B cell (primary cell): Measurements from ENCODE around the gene NEDD1. TPM values are rescaled to one million over a fixed set of nuclear protein-coding genes. Genes with fewer than 3 reads are reported as not detected.

Experiments used
- ATAC-seq: fragments of 200-7000 bp; cut with Tn5 transposase; one replicate; pipeline ENCODE4 v1.10.0; 2021; ENCODE audit warnings: low read depth, mild to moderate bottlenecking, moderate number of reproducible peaks, moderate library complexity
- CTCF ChIA-PET: fragments of 350-600 bp; sonication (Branson Sonifier 250); formaldehyde crosslinking; loops from one replicate; lab custom pipeline; 2021; ENCODE audit warnings: antibody characterized with exemption, inconsistent platforms; lab: Charles Lee
- POLR2A ChIA-PET: fragments of 350-600 bp; sonication (Branson Sonifier 250); formaldehyde crosslinking; loops from one replicate; lab custom pipeline; 2021; ENCODE audit warnings: antibody characterized with exemption; lab: Charles Lee
- DNase-seq: peaks from one replicate; pipeline ENCODE4 v3.0.0; 2013
- H2AFZ ChIP-seq: 2 replicates; pipeline ENCODE4 v1.6.1; 2012; ENCODE audit warnings: mild to moderate bottlenecking, low read depth, low read length; ENCODE audit not compliant: insufficient read depth, poor library complexity, severe bottlenecking
- H3K27ac ChIP-seq, 2 donors: 1 replicate in 1 of 2; 2 replicates in 1 of 2; pipeline ENCODE4 v1.5.1; 2012 to 2013; ENCODE audit warnings: low read length in 2 of 2, mild to moderate bottlenecking in 2 of 2, moderate library complexity in 1 of 2
- H3K27me3 ChIP-seq, 4 experiments: fragments of 200-600 bp in 1 of 4; sonication (generic) in 1 of 4; replicated peaks in 1 of 4; 1 replicate in 2 of 4; 2 replicates in 2 of 4; pipeline versions ENCODE4 v1.6.1 to v1.7.0; 2013 to 2016; ENCODE audit warnings: low read length in 3 of 4, mild to moderate bottlenecking in 2 of 4, mixed read lengths in 1 of 4, moderate library complexity in 1 of 4; ENCODE audit not compliant: insufficient read depth in 4 of 4, control insufficient read depth in 3 of 4; ENCODE audit errors: control extremely low read depth in 1 of 4
- H3K36me3 ChIP-seq, 2 experiments: replicated peaks in 1 of 2; 1 replicate in 1 of 2; 2 replicates in 1 of 2; pipeline versions ENCODE4 v1.6.1 to v1.7.1; 2013; ENCODE audit warnings: low read length in 1 of 2; ENCODE audit not compliant: insufficient read depth in 2 of 2, control insufficient read depth in 1 of 2; ENCODE audit errors: control extremely low read depth in 1 of 2, extremely low read depth in 1 of 2
- H3K4me1 ChIP-seq, 2 donors: fragments of 200-600 bp in 1 of 2; sonication (generic) in 1 of 2; 1 replicate in 1 of 2; 2 replicates in 1 of 2; pipeline versions ENCODE4 v1.5.1 to v1.6.1; 2013 to 2017; ENCODE audit warnings: low read length in 2 of 2; ENCODE audit not compliant: control insufficient read depth in 2 of 2, insufficient read depth in 2 of 2
- H3K4me2 ChIP-seq: replicated peaks from 2 replicates; pipeline ENCODE3; 2012; ENCODE audit warnings: mild to moderate bottlenecking, low read depth, low read length; ENCODE audit not compliant: poor library complexity, severe bottlenecking
- H3K4me3 ChIP-seq, 5 experiments: fragments of 200-600 bp in 1 of 5; sonication (generic) in 1 of 5; 1 replicate in 3 of 5; 2 replicates in 2 of 5; pipeline versions ENCODE4 v1.5.1 to v1.7.0; 2011 to 2016; ENCODE audit warnings: low read length in 4 of 5, mild to moderate bottlenecking in 4 of 5, low read depth in 2 of 5, control low read depth in 1 of 5, moderate library complexity in 1 of 5; ENCODE audit not compliant: insufficient read depth in 1 of 5; ENCODE audit errors: control extremely low read depth in 1 of 5, extremely low read depth in 1 of 5
- H3K79me2 ChIP-seq: fragments of 200-600 bp; sonication (generic); one replicate; pipeline ENCODE4 v1.6.0; 2016; ENCODE audit warnings: low read length; ENCODE audit not compliant: control insufficient read depth, insufficient read depth
- H3K9ac ChIP-seq: fragments of 200-600 bp; sonication (generic); 2 replicates; pipeline ENCODE4 v1.6.1; 2017; ENCODE audit warnings: mild to moderate bottlenecking, low read length, moderate library complexity
- H3K9me3 ChIP-seq, 3 donors: one replicate each; pipeline versions ENCODE4 v1.6.1 to v1.7.1; 2013; ENCODE audit warnings: low read length in 2 of 3; ENCODE audit not compliant: control insufficient read depth in 2 of 3, insufficient read depth in 1 of 3; ENCODE audit errors: control extremely low read depth in 1 of 3
- H4K20me1 ChIP-seq: 2 replicates; pipeline ENCODE4 v1.6.0; 2012; ENCODE audit warnings: mild to moderate bottlenecking, low read length; ENCODE audit not compliant: insufficient read depth, control insufficient read depth, poor library complexity, severe bottlenecking
- H3K27ac Mint-ChIP-seq: one replicate; pipeline ENCODE4 v1.8.0; 2021; ENCODE audit warnings: mixed read lengths
- H3K27me3 Mint-ChIP-seq: one replicate; pipeline ENCODE4 v1.8.0; 2021; ENCODE audit warnings: mixed read lengths
- H3K4me1 Mint-ChIP-seq: one replicate; pipeline ENCODE4 v1.8.0; 2021; ENCODE audit warnings: mixed read lengths
- H3K4me3 Mint-ChIP-seq: one replicate; pipeline ENCODE4 v1.8.0; 2021; ENCODE audit warnings: mixed read lengths
- H3K9me3 Mint-ChIP-seq: one replicate; pipeline ENCODE4 v1.8.0; 2022; ENCODE audit warnings: mixed read lengths; ENCODE audit not compliant: insufficient read depth
- CTCF ChIP-seq: fragments of 200-600 bp; IDR thresholded peaks from one replicate; pipeline ENCODE4 v1.8.0; 2022; ENCODE audit warnings: antibody characterized with exemption, mild to moderate bottlenecking
- EZH2 ChIP-seq: IDR thresholded peaks from 2 replicates; pipeline ENCODE4 v1.6.1; 2012; ENCODE audit warnings: borderline replicate concordance, low read depth, mild to moderate bottlenecking, moderate library complexity, low read length; ENCODE audit not compliant: insufficient read depth, poor library complexity, severe bottlenecking
- WGBS: methylation state at CpG from one replicate; pipeline ENCODE4 v1.1.5; 2013; ENCODE audit warnings: missing lambda C conversion rate; ENCODE audit not compliant: insufficient coverage; 5-methylcytosine and 5-hydroxymethylcytosine counted together
- intact Hi-C: fragments of 100-400 bp; cut with micrococcal nuclease; formaldehyde crosslinking; loops from one replicate; pipeline ENCODE4 v1.10.0; 2022
- polyA plus RNA-seq: library from polyadenylated mRNA; depleted of rRNA; stranded (reverse); fragments of >200 nt; gene quantifications from 2 replicates; pipeline ENCODE4 v1.2.3, GENCODE V29; 2012
- total RNA-seq, 2 donors: library from RNA; stranded (reverse); fragments of 120-200 nt in 1 of 2; gene quantifications; 1 replicate in 1 of 2; 2 replicates in 1 of 2; pipeline versions ENCODE4 v1.2.3 to v1.2.4, GENCODE V29; 2013 to 2022

NEDD1 gene
- total and polyA plus RNA-seq, 2 donors (not counting 1 experiment from before 2014, with no cell fraction given), result 7.4 to 20.3 TPM

DNA sequence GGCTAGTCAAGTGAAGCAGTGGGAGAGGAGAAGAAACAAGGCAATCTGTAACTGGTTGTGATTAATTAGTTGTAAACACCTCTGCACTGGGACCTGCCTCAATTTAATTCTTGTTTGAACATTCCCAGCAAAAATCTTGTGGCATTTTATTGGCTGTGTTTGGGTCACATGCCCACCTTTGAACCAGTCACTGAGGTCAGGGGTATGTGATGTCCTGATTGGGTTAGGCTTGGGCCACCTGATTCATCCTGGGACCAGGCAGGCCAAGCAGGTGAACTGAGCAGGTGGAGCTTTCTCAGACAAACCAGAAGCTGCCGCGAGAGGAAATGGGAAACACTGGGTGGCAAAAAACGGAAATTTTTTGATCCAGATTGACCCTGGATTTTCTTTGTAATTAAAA, 72.5 kb downstream of the NEDD1 start:
- Mint-ChIP-seq H3K4me1 (no peaks in the 10 kb centered on the region), H3K9me3 (no peaks in the 10 kb centered on the region), H3K27me3 (peaks cover 7% of the 10 kb centered on the region), H3K4me3 (no peak overlapping the region), H3K27ac (no peak overlapping the region)
- H3K4me1 ChIP-seq, result no peaks in the 10 kb centered on the region
- DNase-seq, result no peak
- H3K36me3 ChIP-seq, result no peaks in the 10 kb centered on the region
- POLR2A ChIA-PET, result no interaction called here
- ATAC-seq, result no peak
- H2AFZ ChIP-seq, result no peak overlapping the region
- H3K27ac ChIP-seq, result no peak overlapping the region
- CTCF ChIA-PET, result no interaction called here
- peaks cover 0 to 1% (median 0%) of the 10 kb centered on the region in 4 experiments for H3K27me3 ChIP-seq
- no peak overlapping the region for H3K4me3 ChIP-seq
- TF ChIP-seq EZH2 (no peak), CTCF (no peak)
- H3K9ac ChIP-seq, result no peak overlapping the region
- intact Hi-C loops, result no loop called here
- no peak overlapping the region for H3K4me2 ChIP-seq
- no peaks in the 10 kb centered on the region for H3K9me3 ChIP-seq
- no peaks in the 10 kb centered on the region for H3K79me2 ChIP-seq
- 100% methylated on average over 1 of the region's 3 CpGs for WGBS
- no peaks in the 10 kb centered on the region for H4K20me1 ChIP-seq

DNA sequence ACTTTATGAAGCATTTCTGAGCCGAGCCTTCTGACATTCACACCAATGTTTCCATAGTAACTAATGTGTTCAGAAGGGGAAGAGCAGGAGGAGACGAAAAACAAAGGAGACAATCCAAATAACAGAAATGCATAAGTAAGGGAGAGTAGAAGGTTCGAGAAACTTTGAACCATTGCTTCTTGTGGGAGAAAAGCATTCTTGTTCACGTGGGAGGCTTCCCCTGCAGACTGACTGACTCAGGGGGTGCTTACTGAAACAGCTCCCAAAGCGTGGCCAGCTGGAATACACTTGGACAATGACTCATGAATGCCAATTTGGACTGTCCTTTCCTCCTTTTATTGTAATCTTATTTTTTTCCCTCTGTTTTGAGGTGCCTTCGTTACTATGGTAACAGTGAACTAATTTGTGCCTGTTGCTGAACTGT, 73.9 kb downstream of the NEDD1 start:
- H3K27ac Mint-ChIP-seq, result no peak overlapping the region
- TF ChIP-seq CTCF (no peak), EZH2 (no peak)
- H3K27me3 Mint-ChIP-seq, result peaks cover 12% of the 10 kb centered on the region
- ChIA-PET POLR2A (no interaction called here), CTCF (no interaction called here)
- Histone ChIP-seq H3K27ac (no peak overlapping the region), H4K20me1 (no peaks in the 10 kb centered on the region), H3K4me2 (no peak overlapping the region), H3K27me3 (peaks cover 0 to 16% (median 7%) of the 10 kb centered on the region in 4 experiments), H3K9ac (no peak overlapping the region), H3K79me2 (no peaks in the 10 kb centered on the region), H3K36me3 (no peaks in the 10 kb centered on the region), H3K4me3 (no peak overlapping the region), H2AFZ (no peak overlapping the region), H3K4me1 (peaks cover 8 to 9% of the 10 kb centered on the region in 2 donors), H3K9me3 (no peaks in the 10 kb centered on the region)
- WGBS, result 64% methylated on average over 3 of the region's 6 CpGs
- no peaks in the 10 kb centered on the region for H3K9me3 Mint-ChIP-seq
- ATAC-seq, result no peak
- no peak for DNase-seq
- H3K4me3 Mint-ChIP-seq, result no peak overlapping the region
- peaks cover 4% of the 10 kb centered on the region for H3K4me1 Mint-ChIP-seq
- intact Hi-C loops, result no loop called here
